Activated CD4-positive, alpha-beta T cell treated with anti-CD3 and anti-CD28 coated beads, Interleukin-2, Interleukin-4, amounts not matched to agents 100 ng/mL and 50 ng/mL, durations not matched to agents 16 hours and 8 hours (primary cell): ENCODE results near the gene SH3RF3.
A peak's percentile ranks its signal among the peaks of the same experiment; 100 is the strongest.

Source experiments
- DNase-seq: peaks from one replicate; pipeline ENCODE4 v3.0.0-alpha.2; 2020; ENCODE audit warnings: low spot score

The SH3RF3 gene

DNA sequence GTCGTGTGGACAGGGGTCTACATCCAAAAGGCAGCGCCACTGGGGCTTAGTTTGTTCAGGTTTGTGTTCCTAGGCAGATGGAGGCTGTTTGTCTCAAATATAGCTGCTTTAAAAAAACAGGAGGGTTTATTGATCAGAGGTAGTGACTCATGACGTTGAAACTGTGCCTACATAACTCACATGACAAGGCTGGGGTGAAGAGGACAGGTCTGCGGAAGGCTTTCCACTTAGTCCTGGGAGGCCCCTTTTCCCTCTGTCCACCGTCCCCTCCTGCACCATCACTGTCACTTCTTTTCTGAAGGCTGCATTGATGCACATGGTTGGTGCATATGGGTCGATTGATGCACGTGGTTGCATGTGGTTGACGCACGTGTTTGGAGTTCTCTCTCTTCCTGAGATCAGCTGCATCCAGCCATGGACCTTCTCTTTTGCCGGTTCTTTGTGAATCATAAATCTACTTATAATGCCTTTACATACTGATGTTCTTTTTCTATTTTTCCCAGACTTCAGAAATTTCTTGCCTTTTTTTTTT, 10.9 kb downstream of the SH3RF3 start:
- no peak for DNase-seq

GRCh38 chr2:109141006-109141600, 12.1 kb downstream of the SH3RF3 start:
- no peak for DNase-seq

DNA sequence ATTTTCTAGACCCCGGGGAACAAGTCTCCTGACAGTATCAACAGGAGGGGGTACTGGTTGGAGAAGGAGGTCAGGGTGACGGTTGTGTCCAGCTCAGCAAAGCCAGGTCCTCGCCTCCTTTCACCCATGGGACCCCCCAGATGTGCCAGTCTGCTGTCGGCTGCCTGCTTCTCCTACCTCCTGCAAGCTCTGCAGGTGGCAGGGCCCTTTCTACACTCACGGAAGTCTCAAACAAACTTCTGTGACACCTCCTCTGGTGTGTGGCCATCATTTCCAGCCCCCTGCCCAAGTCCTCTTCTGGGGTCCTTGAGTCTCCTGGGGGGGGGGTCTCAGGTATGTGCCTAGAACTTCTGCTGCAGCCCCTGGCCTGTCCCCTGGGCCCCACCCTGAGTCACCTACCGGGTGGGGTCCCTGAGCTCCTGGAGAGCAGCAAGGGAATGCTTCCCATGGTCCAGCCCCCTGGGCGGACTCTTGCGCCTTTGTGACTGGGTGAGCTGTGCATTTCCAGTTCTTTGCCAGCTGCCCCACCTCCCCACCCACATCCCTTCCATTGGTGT, 12.8 kb downstream of the SH3RF3 start:
- no peak for DNase-seq

- no peak for DNase-seq
Measured at GRCh38 chr2:109142416-109143210, 13.6 kb downstream of the SH3RF3 start.

DNA sequence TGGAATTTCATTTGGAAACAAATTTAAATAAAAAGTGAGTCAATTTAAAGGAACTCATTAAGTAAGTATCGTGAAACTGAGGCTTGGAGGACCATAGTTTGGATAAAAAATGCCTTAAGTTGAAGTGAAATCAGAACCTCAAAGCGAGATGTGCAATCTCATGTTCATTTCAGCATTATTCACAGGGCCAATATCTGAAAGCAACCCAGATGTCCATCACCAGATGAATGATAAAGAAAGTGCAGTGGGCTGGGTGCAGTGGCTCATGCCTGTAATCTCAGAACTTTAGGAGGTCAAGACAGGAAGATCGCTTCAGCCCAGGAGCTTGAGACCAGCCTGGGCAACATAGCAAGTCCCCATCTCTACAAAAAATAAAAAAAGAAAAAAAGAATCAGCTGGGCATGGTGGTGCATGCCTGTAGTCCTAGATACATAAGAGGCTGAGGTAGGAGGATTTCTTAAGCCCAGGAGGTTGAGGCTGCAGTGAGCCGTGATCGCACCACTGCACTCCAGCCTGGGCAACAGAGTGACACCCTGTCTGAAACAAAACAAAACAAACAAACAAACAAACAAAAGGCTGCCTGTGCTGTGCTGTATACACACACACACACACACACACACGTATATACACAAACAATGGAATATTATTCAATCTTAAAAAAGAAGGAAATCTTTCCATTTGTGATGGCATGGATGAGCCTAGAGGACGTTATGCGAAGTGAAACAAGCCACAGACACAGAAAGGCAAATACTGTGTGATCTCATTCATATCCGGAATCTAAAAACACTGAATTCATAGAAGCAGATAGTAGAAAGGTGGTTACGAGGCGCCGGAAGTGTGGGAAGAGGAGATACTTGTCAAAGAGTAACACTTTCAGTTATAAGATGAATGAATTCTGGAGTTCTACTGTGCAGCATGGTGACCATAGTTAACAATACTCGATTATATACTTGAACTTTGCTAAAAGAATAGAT, 14.5 kb downstream of the SH3RF3 start:
- DNase-seq, result peak; percentile 76

DNA sequence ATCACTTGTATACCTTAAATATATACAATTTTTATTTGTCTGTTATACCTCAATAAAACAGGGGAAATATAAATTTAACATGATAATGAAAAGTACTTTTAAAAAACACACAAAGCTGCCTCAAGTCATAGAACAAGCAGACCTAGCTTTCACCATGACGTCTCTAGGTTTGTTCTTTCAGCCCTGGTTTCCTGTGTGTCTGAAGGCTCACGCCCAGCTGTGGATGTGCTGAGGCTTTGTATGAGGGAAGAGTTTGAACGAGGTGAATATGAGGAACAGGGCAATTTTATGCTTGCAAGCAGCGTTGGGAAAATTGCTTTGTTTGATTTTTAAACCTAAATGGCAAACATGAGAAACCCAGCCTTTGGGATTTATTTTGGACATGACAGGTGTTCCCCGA, 15.3 kb downstream of the SH3RF3 start:
- DNase-seq, result no peak

DNA sequence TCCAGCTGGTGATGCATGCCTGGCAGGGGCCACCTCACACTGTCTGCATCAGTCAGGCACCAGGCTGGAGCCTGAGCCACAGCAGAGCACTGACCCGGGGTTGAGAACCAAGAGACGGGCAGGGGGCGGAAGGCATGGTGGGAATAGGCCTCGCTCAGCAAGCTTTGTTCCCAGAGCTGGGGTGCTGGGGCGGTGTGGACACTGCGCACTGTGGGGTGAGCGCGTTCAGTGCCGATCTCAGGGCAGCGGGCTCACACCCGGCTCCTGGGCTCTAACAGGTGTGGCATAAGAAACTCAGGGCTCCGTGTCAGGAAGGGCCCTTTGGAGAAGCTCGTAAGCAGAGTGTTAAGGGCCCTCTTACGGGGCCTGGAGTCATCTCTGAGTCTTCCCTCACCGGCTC, 15.7 kb downstream of the SH3RF3 start:
- no peak for DNase-seq

GRCh38 chr2:109145286-109145685, 16.3 kb downstream of the SH3RF3 start:
- no peak for DNase-seq

GRCh38 chr2:109147405-109147804, 18.4 kb downstream of the SH3RF3 start:
- DNase-seq, result no peak

GRCh38 chr2:109148117-109148746, 19.2 kb downstream of the SH3RF3 start:
- DNase-seq, result no peak

DNA sequence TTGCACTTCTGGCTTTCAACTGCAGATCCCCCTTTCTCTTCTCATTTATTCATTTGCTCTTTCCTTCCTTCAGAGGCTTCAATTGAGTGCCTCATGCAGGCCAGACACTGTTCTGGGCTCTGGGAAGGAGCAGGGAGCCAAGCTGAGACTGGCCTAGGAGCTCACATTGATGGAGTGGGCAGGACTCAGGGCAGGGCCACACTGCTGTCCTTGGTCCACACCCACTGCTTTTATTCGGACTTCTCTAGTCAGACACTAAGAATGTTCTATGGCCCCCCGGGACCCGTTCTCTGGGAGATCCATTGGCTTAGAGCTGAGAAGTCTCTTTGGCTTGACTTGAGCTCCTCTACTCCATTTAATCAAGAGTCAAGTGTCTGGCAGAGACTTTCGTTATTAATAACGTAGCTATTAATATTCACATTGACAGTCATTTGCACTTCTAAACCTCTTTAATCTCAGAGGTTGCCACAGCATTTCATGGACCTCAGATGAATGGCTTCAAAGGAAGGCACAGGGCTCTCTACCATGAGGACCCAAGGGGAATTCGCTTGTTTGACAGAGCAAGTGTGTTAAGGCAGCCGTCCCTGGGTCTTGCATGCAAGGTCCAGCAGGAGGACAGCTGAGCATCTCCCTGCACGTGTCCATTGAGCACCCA, 20.1 kb downstream of the SH3RF3 start:
- DNase-seq, result no peak

DNA sequence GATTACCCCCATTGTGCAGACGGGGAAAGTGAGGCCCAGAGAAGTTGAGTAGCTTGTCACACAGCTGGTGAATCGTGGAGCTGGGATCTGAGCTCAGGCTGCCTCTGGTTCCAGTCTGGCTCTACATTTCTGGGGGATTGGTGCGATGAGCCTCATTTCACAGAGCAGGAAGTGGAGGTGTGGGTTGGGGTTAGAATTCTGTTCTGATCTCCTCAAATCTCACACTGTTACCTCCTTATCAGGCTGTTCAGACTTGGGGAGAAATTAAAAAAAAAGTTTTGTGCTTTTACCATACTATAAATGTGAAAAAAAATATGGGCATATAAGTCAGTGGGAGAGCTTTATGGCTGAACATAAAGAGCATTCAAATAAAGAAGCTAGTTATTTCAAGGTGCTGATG, 21.6 kb downstream of the SH3RF3 start:
- DNase-seq, result no peak

DNA sequence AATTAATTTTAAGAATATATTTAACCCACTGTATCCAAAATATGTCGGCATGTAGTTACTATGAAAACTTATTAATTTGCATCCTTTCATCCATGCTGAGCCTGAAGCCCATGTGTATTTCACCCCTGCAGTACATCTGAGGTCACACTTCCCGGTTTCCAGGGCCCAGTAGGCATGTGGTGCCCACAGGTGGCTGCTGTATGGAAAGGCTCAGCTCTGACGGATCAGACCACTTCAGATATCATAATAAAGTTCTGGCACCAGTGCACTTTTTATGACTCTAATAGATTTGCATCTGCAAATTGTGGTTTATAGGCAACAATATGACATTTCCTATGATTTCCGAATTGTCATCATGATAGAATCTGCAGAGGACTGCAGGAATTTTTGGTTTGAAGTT, 22.5 kb downstream of the SH3RF3 start:
- no peak for DNase-seq

DNA sequence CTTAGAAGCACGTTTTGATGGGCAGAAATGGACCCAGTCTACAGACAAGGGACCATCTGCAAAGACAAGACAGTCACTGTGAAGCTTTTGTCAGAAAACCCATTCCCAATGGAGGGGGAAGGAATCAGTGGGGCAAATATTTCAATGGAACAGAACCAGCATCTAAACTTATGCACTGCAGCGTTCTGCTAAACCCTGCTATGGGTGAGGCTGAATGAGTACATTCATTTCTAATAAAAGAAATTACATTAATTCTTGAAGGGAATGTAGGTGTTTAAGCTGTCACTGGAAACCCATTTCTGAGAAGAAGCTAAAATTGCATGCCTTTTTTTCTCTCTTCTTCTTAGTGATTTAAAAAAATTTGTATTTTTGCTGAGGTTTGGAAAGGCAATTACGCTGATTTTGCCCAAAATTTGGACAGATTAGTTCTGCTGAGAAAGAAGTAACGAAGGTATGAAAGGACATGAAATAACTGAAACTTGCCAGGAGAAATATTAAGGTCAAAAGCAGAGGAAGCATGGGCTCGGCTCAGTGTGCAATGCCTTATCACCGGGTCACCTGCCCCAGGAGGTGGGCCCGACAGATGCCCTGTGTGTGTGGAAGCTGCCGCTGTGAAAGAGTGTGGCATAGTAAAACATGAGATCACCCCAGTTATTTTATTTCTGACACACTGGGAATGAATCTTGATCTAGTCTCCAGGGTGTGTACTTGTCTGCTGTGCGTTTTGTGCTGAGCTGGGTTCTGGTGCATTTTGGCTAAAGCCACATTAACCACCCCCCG, 24.2 kb downstream of the SH3RF3 start:
- no peak for DNase-seq

DNA sequence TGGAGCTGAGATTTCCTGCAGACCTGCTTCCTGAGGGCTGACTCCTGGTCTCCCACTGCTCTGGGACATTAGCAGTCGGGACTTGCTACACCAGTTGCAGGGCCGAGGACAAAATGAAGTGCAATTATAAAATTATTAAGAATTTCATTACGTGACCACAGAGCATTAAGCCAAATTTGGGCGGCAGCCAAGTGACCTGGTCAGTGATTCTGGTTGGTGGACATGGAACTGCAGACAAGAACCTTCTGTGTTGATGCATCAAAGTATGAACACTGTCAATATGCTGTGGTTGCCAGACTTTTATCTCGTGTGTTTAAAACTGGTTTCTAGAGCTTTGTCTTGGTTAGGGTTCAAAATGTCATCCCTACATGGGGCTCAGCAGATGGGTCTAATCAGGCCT, 24.8 kb downstream of the SH3RF3 start:
- DNase-seq, result no peak

DNA sequence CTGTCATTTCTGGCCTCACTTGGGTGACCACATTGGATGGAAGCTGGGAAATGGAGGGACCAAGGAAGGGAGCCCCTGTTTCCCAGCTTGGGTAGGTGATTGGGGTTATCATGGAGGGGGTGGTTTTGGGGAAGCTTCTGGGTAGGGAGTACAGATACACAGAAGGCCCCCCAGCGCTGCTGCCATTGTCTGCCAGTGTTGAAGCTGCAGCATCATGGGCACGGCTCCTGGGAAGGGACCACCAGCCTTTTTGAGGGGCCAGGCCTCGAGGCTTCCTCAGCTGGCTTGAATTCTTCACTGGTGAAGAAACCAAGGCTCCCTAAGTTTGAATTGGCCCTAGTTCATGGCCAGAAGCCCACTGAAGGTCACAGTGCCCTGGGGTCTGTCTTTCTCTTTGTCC, 25.2 kb downstream of the SH3RF3 start:
- DNase-seq, result no peak

DNA sequence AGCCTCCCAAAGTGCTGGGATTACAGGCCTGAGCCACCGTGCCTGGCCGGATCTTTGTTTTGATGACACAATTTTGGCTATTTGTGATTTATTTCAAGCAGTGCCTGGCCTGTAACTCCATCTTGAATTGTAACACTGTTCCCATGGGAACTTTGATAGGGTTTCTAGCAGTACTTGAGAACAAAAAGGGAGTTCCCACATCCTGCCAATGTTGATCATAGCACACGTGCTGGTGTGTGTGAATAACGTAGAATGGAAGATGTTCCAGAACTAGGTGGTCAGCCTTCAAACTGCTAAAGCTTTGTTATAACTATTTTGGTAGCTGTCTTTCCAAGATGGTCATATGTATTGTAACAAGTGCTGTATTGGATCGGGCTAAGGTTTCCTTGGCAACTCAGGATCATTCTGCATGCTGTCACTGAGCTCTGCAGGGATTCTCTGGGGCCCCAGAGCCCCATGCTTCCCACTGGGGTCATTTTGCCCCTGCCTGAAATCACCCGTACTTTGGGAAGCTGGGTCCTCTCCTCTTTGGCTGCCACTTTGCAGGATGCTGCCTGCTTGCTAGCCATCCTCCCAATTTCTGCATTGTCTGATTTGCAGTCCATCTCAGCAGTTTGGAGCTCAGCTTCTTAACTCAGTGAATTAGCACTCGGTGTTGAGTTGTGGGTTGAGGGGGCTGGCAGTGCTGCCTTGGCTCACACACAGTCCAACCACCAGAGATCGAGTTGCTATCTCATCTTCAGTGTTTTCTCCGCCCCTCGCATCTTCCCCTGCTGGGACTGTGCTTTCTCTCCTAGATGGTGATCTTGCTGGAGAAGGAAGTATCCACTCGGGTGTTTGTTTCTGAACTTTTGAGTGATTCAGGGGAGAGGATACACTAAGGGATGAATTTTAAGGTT, 26.8 kb downstream of the SH3RF3 start:
- no peak for DNase-seq

DNA sequence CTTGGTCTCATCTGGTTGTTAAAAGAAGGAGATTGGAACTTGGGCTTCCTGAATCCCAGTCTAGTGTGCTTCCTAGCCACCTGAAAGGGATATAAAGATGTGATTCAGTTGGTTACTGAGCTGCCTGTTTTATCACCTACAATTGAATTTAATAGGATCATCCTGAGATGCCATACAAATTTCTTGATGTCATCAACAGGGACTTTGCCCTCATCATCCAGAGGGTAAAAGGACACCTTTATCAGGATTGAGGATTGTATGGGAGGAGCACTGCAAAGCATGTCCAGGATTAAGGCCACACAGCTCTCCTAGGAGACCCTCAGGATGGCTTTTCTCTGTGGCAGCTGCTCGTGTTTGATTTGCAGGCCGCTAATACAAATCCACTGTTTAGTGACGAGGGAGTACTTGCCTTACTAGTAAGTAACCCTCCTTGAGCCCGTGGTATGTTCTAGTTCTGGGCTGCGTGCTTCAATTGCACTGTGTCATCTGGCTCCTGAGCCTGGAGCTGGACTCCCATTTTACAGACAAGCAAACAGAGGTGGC, 28.6 kb downstream of the SH3RF3 start:
- no peak for DNase-seq

- no peak for DNase-seq
Measured at GRCh38 chr2:109158237-109158636, 29.2 kb downstream of the SH3RF3 start.
